ENCODE data around the gene FOXP1.

FOXP1 gene

DNA sequence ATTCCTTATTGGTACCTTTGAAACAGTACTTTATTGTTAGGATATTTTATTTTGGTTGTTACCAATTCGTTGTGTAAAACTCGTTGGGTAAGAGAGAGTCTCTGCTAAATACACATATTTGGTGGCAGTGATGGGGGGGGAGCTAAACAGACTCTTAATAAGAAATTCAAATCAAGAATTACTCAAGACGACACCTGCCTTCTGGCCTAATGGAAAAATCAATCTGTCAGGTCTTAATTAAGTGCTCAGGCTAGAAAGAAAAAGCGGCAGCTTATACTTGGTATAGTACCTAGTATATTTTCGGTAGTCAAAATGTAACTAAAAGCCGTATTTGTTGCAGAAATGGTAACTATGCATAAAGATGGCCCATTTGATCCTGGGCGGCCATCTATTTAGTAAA is 18.2 kb downstream of the FOXP1 start:
- H2BK5ac ChIP-seq (ENCODE audit: low read depth, low read length, poor library complexity): no peak overlapping the region
- H4K8ac ChIP-seq (ENCODE audit: low read depth, low read length): no peak overlapping the region
- no peak for DNase-seq
- no peak overlapping the region for H3K9ac ChIP-seq (ENCODE audit: low read length)
- H3K79me1 ChIP-seq (ENCODE audit: low read length): no peaks in the 10 kb centered on the region
- no peaks in the 10 kb centered on the region for H3K36me3 ChIP-seq (ENCODE audit: control insufficient read depth in 1 of 2, insufficient read depth in 2 of 2, low read length in 2 of 2)
- no peaks in the 10 kb centered on the region for H3K4me1 ChIP-seq (ENCODE audit: control insufficient read depth in 1 of 2, insufficient read depth in 2 of 2, low read length in 2 of 2)
- no peak overlapping the region for H4K12ac ChIP-seq (ENCODE audit: low read depth, low read length)
- no peak overlapping the region for H3K27ac ChIP-seq (ENCODE audit: low read depth, low read length)
- H2BK12ac ChIP-seq (ENCODE audit: low read length): no peak overlapping the region
- no peak overlapping the region for H3K4me3 ChIP-seq (ENCODE audit: low read depth, low read length)
- no peak overlapping the region for H2AK5ac ChIP-seq (ENCODE audit: low read length)
- H3K14ac ChIP-seq (ENCODE audit: low read length): no peak overlapping the region
- H2AFZ ChIP-seq (ENCODE audit: insufficient read depth, low read length, poor library complexity): no peak overlapping the region
- H3K79me2 ChIP-seq (ENCODE audit: control insufficient read depth, insufficient read depth, low read length, poor library complexity): no peaks in the 10 kb centered on the region
- WGBS (ENCODE audit: extremely low coverage, insufficient coverage, insufficient read length): no CpG with 5 or more reads among the region's 7 CpGs
- no peak overlapping the region for H3K23ac ChIP-seq (ENCODE audit: low read length)
- H4K91ac ChIP-seq (ENCODE audit: low read depth, low read length): no peak overlapping the region
- no peak overlapping the region for H3K4me2 ChIP-seq (ENCODE audit: low read length)
- no peaks in the 10 kb centered on the region for H3K9me3 ChIP-seq (ENCODE audit: insufficient read depth, low read depth, low read length)
- H3K4ac ChIP-seq (ENCODE audit: low read depth, low read length): no peak overlapping the region
- no peak overlapping the region for H3K18ac ChIP-seq (ENCODE audit: low read length)
- no peak overlapping the region for H2BK120ac ChIP-seq (ENCODE audit: insufficient read depth, low read length, poor library complexity)
- H3K27me3 ChIP-seq (ENCODE audit: insufficient read depth, low read length): no peaks in the 10 kb centered on the region

DNA sequence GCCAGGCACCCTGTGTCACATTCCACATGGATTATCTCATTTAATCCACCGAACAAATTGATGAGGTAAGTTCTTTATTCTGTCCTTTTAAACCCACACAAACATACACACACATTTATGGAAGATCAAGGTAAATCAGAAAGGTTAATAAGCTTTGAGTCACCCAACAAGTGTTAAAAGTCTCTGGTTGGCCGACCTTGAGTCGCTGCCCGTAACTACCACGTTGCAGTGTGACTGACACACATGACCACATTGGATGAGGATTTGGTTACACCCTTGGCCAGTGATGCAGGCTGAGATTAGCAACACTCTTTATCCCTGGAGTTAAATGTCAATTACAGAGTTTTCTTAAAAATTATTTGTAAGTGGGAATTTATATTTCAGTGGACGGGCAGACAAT is 19.2 kb downstream of the FOXP1 start:
- no peak for DNase-seq
- no CpG with 5 or more reads among the region's 6 CpGs for WGBS (ENCODE audit: extremely low coverage, insufficient coverage, insufficient read length)

DNA sequence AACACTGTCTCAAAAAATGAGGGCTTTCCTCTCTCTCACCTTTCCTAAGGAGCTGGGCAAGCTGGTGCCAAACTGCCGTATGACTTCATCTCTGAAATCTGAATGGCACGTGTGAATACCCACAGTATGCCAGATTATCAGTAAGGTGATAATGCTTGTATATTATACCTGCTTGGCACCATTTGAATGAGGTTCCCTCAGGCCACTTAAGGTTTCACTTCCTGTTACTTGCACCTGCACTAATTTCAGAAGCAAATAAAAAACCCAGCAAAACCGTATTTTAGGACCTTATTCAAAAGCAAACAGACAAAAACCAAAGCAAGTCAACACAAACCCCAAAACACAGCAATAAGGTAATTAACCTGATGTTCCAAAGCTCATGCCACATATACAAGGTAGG is 19.7 kb downstream of the FOXP1 start:
- no peak for DNase-seq
- no peak overlapping the region for H4K91ac ChIP-seq (ENCODE audit: low read depth, low read length)
- no peaks in the 10 kb centered on the region for H3K27me3 ChIP-seq (ENCODE audit: insufficient read depth, low read length)
- no peak overlapping the region for H3K14ac ChIP-seq (ENCODE audit: low read length)
- no peak overlapping the region for H4K12ac ChIP-seq (ENCODE audit: low read depth, low read length)
- H3K79me2 ChIP-seq (ENCODE audit: control insufficient read depth, insufficient read depth, low read length, poor library complexity): no peaks in the 10 kb centered on the region
- H3K9ac ChIP-seq (ENCODE audit: low read length): no peak overlapping the region
- no peak overlapping the region for H2BK5ac ChIP-seq (ENCODE audit: low read depth, low read length, poor library complexity)
- no peak overlapping the region for H4K8ac ChIP-seq (ENCODE audit: low read depth, low read length)
- no peak overlapping the region for H2BK12ac ChIP-seq (ENCODE audit: low read length)
- no peak overlapping the region for H3K18ac ChIP-seq (ENCODE audit: low read length)
- no peaks in the 10 kb centered on the region for H3K36me3 ChIP-seq (ENCODE audit: control insufficient read depth in 1 of 2, insufficient read depth in 2 of 2, low read length in 2 of 2)
- no peaks in the 10 kb centered on the region for H3K9me3 ChIP-seq (ENCODE audit: insufficient read depth, low read depth, low read length)
- no peak overlapping the region for H2BK120ac ChIP-seq (ENCODE audit: insufficient read depth, low read length, poor library complexity)
- H3K4me1 ChIP-seq (ENCODE audit: control insufficient read depth in 1 of 2, insufficient read depth in 2 of 2, low read length in 2 of 2): no peaks in the 10 kb centered on the region
- no peak overlapping the region for H2AFZ ChIP-seq (ENCODE audit: insufficient read depth, low read length, poor library complexity)
- H3K79me1 ChIP-seq (ENCODE audit: low read length): no peaks in the 10 kb centered on the region
- no peak overlapping the region for H3K4ac ChIP-seq (ENCODE audit: low read depth, low read length)
- no peak overlapping the region for H3K23ac ChIP-seq (ENCODE audit: low read length)
- no peak overlapping the region for H3K4me3 ChIP-seq (ENCODE audit: low read depth, low read length)
- no CpG with 5 or more reads among the region's 3 CpGs for WGBS (ENCODE audit: extremely low coverage, insufficient coverage, insufficient read length)
- H3K4me2 ChIP-seq (ENCODE audit: low read length): no peak overlapping the region
- no peak overlapping the region for H2AK5ac ChIP-seq (ENCODE audit: low read length)
- H3K27ac ChIP-seq (ENCODE audit: low read depth, low read length): no peak overlapping the region

More for the DNA sequence above, 19.2 kb downstream of the FOXP1 start:
- no peak overlapping the region for H4K91ac ChIP-seq (ENCODE audit: low read depth, low read length)
- H3K4me2 ChIP-seq (ENCODE audit: low read length): no peak overlapping the region
- no peaks in the 10 kb centered on the region for H3K27me3 ChIP-seq (ENCODE audit: insufficient read depth, low read length)
- no peaks in the 10 kb centered on the region for H3K79me1 ChIP-seq (ENCODE audit: low read length)
- no peaks in the 10 kb centered on the region for H3K36me3 ChIP-seq (ENCODE audit: control insufficient read depth in 1 of 2, insufficient read depth in 2 of 2, low read length in 2 of 2)
- H3K4me1 ChIP-seq (ENCODE audit: control insufficient read depth in 1 of 2, insufficient read depth in 2 of 2, low read length in 2 of 2): no peaks in the 10 kb centered on the region
- H4K8ac ChIP-seq (ENCODE audit: low read depth, low read length): no peak overlapping the region
- H2BK5ac ChIP-seq (ENCODE audit: low read depth, low read length, poor library complexity): no peak overlapping the region
- no peak overlapping the region for H3K14ac ChIP-seq (ENCODE audit: low read length)
- no peak overlapping the region for H4K12ac ChIP-seq (ENCODE audit: low read depth, low read length)
- no peak overlapping the region for H3K9ac ChIP-seq (ENCODE audit: low read length)
- no peak overlapping the region for H2AFZ ChIP-seq (ENCODE audit: insufficient read depth, low read length, poor library complexity)
- H3K9me3 ChIP-seq (ENCODE audit: insufficient read depth, low read depth, low read length): no peaks in the 10 kb centered on the region
- no peak overlapping the region for H2BK12ac ChIP-seq (ENCODE audit: low read length)
- H2BK120ac ChIP-seq (ENCODE audit: insufficient read depth, low read length, poor library complexity): no peak overlapping the region
- no peak overlapping the region for H3K4ac ChIP-seq (ENCODE audit: low read depth, low read length)
- H3K79me2 ChIP-seq (ENCODE audit: control insufficient read depth, insufficient read depth, low read length, poor library complexity): no peaks in the 10 kb centered on the region
- no peak overlapping the region for H3K4me3 ChIP-seq (ENCODE audit: low read depth, low read length)
- no peak overlapping the region for H3K23ac ChIP-seq (ENCODE audit: low read length)
- H3K27ac ChIP-seq (ENCODE audit: low read depth, low read length): no peak overlapping the region
- H2AK5ac ChIP-seq (ENCODE audit: low read length): no peak overlapping the region
- H3K18ac ChIP-seq (ENCODE audit: low read length): no peak overlapping the region

DNA sequence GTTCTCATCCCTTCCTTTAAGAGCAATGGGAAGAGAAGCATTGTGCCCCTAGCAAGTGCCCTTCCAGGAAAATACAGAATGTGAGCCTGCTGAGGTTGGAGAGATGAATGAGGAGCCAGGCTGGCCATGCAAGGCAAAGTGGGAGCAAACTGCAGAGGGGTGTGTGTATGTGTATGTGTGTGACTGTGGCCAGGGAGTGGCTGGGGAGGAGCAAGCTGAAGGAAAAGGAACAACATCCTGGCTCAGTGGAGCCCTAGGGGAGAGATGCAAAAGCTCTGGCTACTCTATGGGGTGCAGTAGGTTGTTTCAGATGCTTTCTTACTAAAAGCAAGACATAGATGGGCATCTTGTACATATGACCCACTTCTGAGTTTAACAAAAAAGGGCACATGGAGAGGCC is 20.6 kb downstream of the FOXP1 start:
- no peak overlapping the region for H3K14ac ChIP-seq (ENCODE audit: low read length)
- H3K79me2 ChIP-seq (ENCODE audit: control insufficient read depth, insufficient read depth, low read length, poor library complexity): no peaks in the 10 kb centered on the region
- H2BK5ac ChIP-seq (ENCODE audit: low read depth, low read length, poor library complexity): no peak overlapping the region
- no peak overlapping the region for H3K4me2 ChIP-seq (ENCODE audit: low read length)
- no peaks in the 10 kb centered on the region for H3K36me3 ChIP-seq (ENCODE audit: control insufficient read depth in 1 of 2, insufficient read depth in 2 of 2, low read length in 2 of 2)
- no peak overlapping the region for H4K8ac ChIP-seq (ENCODE audit: low read depth, low read length)
- no peak overlapping the region for H4K91ac ChIP-seq (ENCODE audit: low read depth, low read length)
- H3K79me1 ChIP-seq (ENCODE audit: low read length): no peaks in the 10 kb centered on the region
- no peak for DNase-seq
- no peak overlapping the region for H4K12ac ChIP-seq (ENCODE audit: low read depth, low read length)
- H2AFZ ChIP-seq (ENCODE audit: insufficient read depth, low read length, poor library complexity): no peak overlapping the region
- no peaks in the 10 kb centered on the region for H3K4me1 ChIP-seq (ENCODE audit: control insufficient read depth in 1 of 2, insufficient read depth in 2 of 2, low read length in 2 of 2)
- no peak overlapping the region for H3K4me3 ChIP-seq (ENCODE audit: low read depth, low read length)
- no peak overlapping the region for H3K9ac ChIP-seq (ENCODE audit: low read length)
- no peak overlapping the region for H2BK12ac ChIP-seq (ENCODE audit: low read length)
- no peak overlapping the region for H2AK5ac ChIP-seq (ENCODE audit: low read length)
- H3K18ac ChIP-seq (ENCODE audit: low read length): no peak overlapping the region
- H2BK120ac ChIP-seq (ENCODE audit: insufficient read depth, low read length, poor library complexity): no peak overlapping the region
- no peaks in the 10 kb centered on the region for H3K27me3 ChIP-seq (ENCODE audit: insufficient read depth, low read length)
- no peak overlapping the region for H3K4ac ChIP-seq (ENCODE audit: low read depth, low read length)
- no peak overlapping the region for H3K27ac ChIP-seq (ENCODE audit: low read depth, low read length)
- no peaks in the 10 kb centered on the region for H3K9me3 ChIP-seq (ENCODE audit: insufficient read depth, low read depth, low read length)
- no peak overlapping the region for H3K23ac ChIP-seq (ENCODE audit: low read length)

Data from trophoblast cell (in vitro differentiated cells and primary cell).